GM23338 (cell line): Measurements from ENCODE around the gene ABCA1. TPM values are rescaled to one million over a fixed set of nuclear protein-coding genes. Genes with fewer than 3 reads are reported as not detected.

ENCODE experiments used
- ATAC-seq: fragments of 200-7000 bp; cut with Tn5 transposase; 3 replicates; pipeline ENCODE4 v1.9.1; 2020
- DNase-seq: peaks from one replicate; pipeline ENCODE4 v3.0.0-alpha.2; 2015; ENCODE audit warnings: low spot score
- H2AFZ ChIP-seq: fragments of 200-600 bp; sonication (generic); 2 replicates; pipeline ENCODE4 v1.8.0; 2016; ENCODE audit warnings: antibody characterized with exemption, mild to moderate bottlenecking, moderate library complexity
- H3F3A ChIP-seq: fragments of 200-600 bp; sonication (generic); replicated peaks from 2 replicates; pipeline ENCODE4 v1.8.0; 2017; ENCODE audit warnings: antibody characterized with exemption, mixed run types, low read depth
- H3K27ac ChIP-seq: fragments of 200-600 bp; sonication (generic); 2 replicates; pipeline ENCODE4 v1.6.1; 2016; ENCODE audit warnings: low read depth
- H3K27me3 ChIP-seq: fragments of 200-600 bp; sonication (generic); 2 replicates; pipeline ENCODE4 v1.8.0; 2016; ENCODE audit warnings: mild to moderate bottlenecking, mixed run types, moderate library complexity; ENCODE audit not compliant: insufficient read depth
- H3K36me3 ChIP-seq: fragments of 200-600 bp; sonication (generic); 2 replicates; pipeline ENCODE4 v1.8.0; 2016; ENCODE audit warnings: mild to moderate bottlenecking; ENCODE audit not compliant: insufficient read depth
- H3K4me1 ChIP-seq: fragments of 200-600 bp; sonication (generic); 2 replicates; pipeline ENCODE4 v1.8.0; 2016; ENCODE audit warnings: mild to moderate bottlenecking, moderate library complexity; ENCODE audit not compliant: insufficient read depth
- H3K4me2 ChIP-seq: fragments of 200-600 bp; sonication (generic); 2 replicates; pipeline ENCODE4 v1.7.1; 2017; ENCODE audit warnings: mixed run types
- H3K4me3 ChIP-seq: fragments of 200-600 bp; sonication (generic); 2 replicates; pipeline ENCODE4 v1.6.1; 2016; ENCODE audit warnings: mixed run types
- H3K79me2 ChIP-seq: fragments of 200-600 bp; sonication (generic); replicated peaks from 2 replicates; pipeline ENCODE4 v1.8.0; 2017; ENCODE audit warnings: mild to moderate bottlenecking; ENCODE audit not compliant: insufficient read depth
- H3K9me2 ChIP-seq: fragments of 200-600 bp; sonication (generic); 2 replicates; pipeline ENCODE4 v1.8.0; 2017; ENCODE audit not compliant: insufficient read depth
- H4K20me1 ChIP-seq: fragments of 200-600 bp; sonication (generic); replicated peaks from 2 replicates; pipeline ENCODE4 v1.8.0; 2017; ENCODE audit warnings: mild to moderate bottlenecking; ENCODE audit not compliant: insufficient read depth
- H3K27ac Mint-ChIP-seq: 2 replicates; pipeline ENCODE4 v1.8.0; 2020; ENCODE audit warnings: inconsistent platforms, mild to moderate bottlenecking, moderate library complexity, mixed read lengths
- H3K27me3 Mint-ChIP-seq: 3 replicates; pipeline ENCODE4 v1.8.0; 2022; ENCODE audit warnings: low read depth, mild to moderate bottlenecking, moderate library complexity, mixed read lengths, inconsistent platforms; ENCODE audit not compliant: insufficient read depth, poor library complexity
- H3K36me3 Mint-ChIP-seq: 3 replicates; pipeline ENCODE4 v1.8.0; 2021; ENCODE audit warnings: low read depth, mild to moderate bottlenecking, inconsistent platforms, moderate library complexity, mixed read lengths
- H3K4me1 Mint-ChIP-seq: 3 replicates; pipeline ENCODE4 v1.8.0; 2020; ENCODE audit warnings: mild to moderate bottlenecking, inconsistent platforms, mixed read lengths
- H3K4me3 Mint-ChIP-seq: 3 replicates; pipeline ENCODE4 v1.8.0; 2021; ENCODE audit warnings: moderate library complexity, mild to moderate bottlenecking, inconsistent platforms, mixed read lengths
- H3K9me3 Mint-ChIP-seq: 3 replicates; pipeline ENCODE4 v1.8.0; 2020; ENCODE audit warnings: moderate library complexity, mild to moderate bottlenecking, inconsistent platforms, mixed read lengths
- CREB1 ChIP-seq: fragments of 250-450 bp; sonication (Bioruptor Pico); IDR thresholded peaks from 2 replicates; pipeline ENCODE4 v1.5.0; 2020; ENCODE audit warnings: low read depth, mild to moderate bottlenecking, moderate library complexity
- CTCF ChIP-seq, 2 experiments: fragments of 200-600 bp in 1 of 2; sonication (generic) in 1 of 2; conservative IDR thresholded peaks; 2 replicates each; pipeline versions ENCODE4 v1.5.1 to v1.6.1; 2016 to 2017; ENCODE audit warnings: antibody characterized with exemption in 2 of 2, low read depth in 2 of 2, mild to moderate bottlenecking in 2 of 2, moderate library complexity in 1 of 2
- ETS1 ChIP-seq: IDR thresholded peaks from 2 replicates; pipeline ENCODE4 v1.6.1; 2016; ENCODE audit warnings: antibody characterized with exemption
- EZH2 ChIP-seq: fragments of 200-600 bp; sonication (generic); IDR thresholded peaks from one replicate; pipeline ENCODE4 v1.8.0; 2017; ENCODE audit warnings: antibody characterized with exemption, mild to moderate bottlenecking, low read depth; ENCODE audit not compliant: unreplicated experiment
- EZH2phosphoT487 ChIP-seq: fragments of 200-600 bp; sonication (generic); IDR thresholded peaks from one replicate; pipeline ENCODE4 v1.8.1; 2018; ENCODE audit warnings: antibody characterized with exemption; ENCODE audit not compliant: unreplicated experiment
- JUNB ChIP-seq: IDR thresholded peaks from one replicate; pipeline ENCODE4 v1.6.1; 2016; ENCODE audit warnings: antibody characterized with exemption; ENCODE audit not compliant: unreplicated experiment
- NANOG ChIP-seq: IDR thresholded peaks from 2 replicates; pipeline ENCODE4 v1.6.1; 2016; ENCODE audit warnings: antibody characterized with exemption, borderline replicate concordance
- POLR2AphosphoS5 ChIP-seq: IDR thresholded peaks from 2 replicates; pipeline ENCODE4 v1.6.1; 2016; ENCODE audit warnings: antibody characterized with exemption, low read depth
- REST ChIP-seq: IDR thresholded peaks from one replicate; pipeline ENCODE4 v1.6.1; 2018; ENCODE audit warnings: antibody characterized with exemption; ENCODE audit not compliant: unreplicated experiment
- STAT1 ChIP-seq: IDR thresholded peaks from one replicate; pipeline ENCODE4 v1.6.1; 2016; ENCODE audit warnings: antibody characterized with exemption; ENCODE audit not compliant: unreplicated experiment
- ZNF114 ChIP-seq: fragments of 250-450 bp; sonication (Bioruptor Pico); IDR thresholded peaks from 2 replicates; pipeline ENCODE4 v1.5.0; 2020; ENCODE audit warnings: mild to moderate bottlenecking, moderate library complexity
- ZNF331 ChIP-seq: fragments of 250-450 bp; sonication (Bioruptor Pico); IDR thresholded peaks from 2 replicates; pipeline ENCODE4 v1.5.0; 2020; ENCODE audit warnings: low read depth, mild to moderate bottlenecking, moderate library complexity
- ZNF462 ChIP-seq: fragments of 250-450 bp; sonication (Bioruptor Pico); IDR thresholded peaks from 2 replicates; pipeline ENCODE4 v1.5.0; 2020; ENCODE audit warnings: mild to moderate bottlenecking, moderate library complexity
- polyA plus RNA-seq: library from polyadenylated mRNA; unstranded; fragments of >200 nt; fragmentation: Nextera tagmentation; extraction: Ambion mirVana; gene quantifications from 2 replicates; pipeline ENCODE4 v1.2.1, GENCODE V29; 2016
- total RNA-seq: library from RNA; depleted of rRNA; stranded (reverse); fragments of >200 nt; shearing (Covaris generic); gene quantifications from 2 replicates; pipeline ENCODE4 v1.2.3, GENCODE V29; 2014

Gene ABCA1
- total and polyA plus RNA-seq, 2 experiments from 2014 or later, result 1.4 to 2.8 TPM

GRCh38 chr9:104944356-104944755 is 16.4 kb upstream of the ABCA1 start:
- DNase-seq (no peak), ATAC-seq (no peak)
- TF ChIP-seq JUNB (no peak), REST (no peak), EZH2 (no peak), CTCF (conservative IDR thresholded peaks at IDR 0.05; ENCODE audit: low read depth in 2 of 2) (no peak), ETS1 (no peak), ZNF331 (CRISPR knock-in tag) (no peak), ZNF462 (CRISPR knock-in tag) (no peak), STAT1 (no peak), EZH2phosphoT487 (no peak), POLR2AphosphoS5 (no peak), CREB1 (CRISPR knock-in tag) (no peak), NANOG (no peak), ZNF114 (no peak)
- H3F3A ChIP-seq, result no peaks in the 10 kb centered on the region
- Mint-ChIP-seq H3K27me3 (no peaks in the 10 kb centered on the region), H3K36me3 (no peaks in the 10 kb centered on the region), H3K9me3 (no peaks in the 10 kb centered on the region), H3K27ac (no peak overlapping the region), H3K4me3 (no peak overlapping the region), H3K4me1 (peaks cover 13% of the 10 kb centered on the region)
- H3K27me3 ChIP-seq, result no peaks in the 10 kb centered on the region
- H3K4me1 ChIP-seq, result peaks cover 7% of the 10 kb centered on the region
- H3K27ac ChIP-seq, result no peak overlapping the region
- no peaks in the 10 kb centered on the region for H3K9me2 ChIP-seq
- no peak overlapping the region for H3K4me3 ChIP-seq
- no peaks in the 10 kb centered on the region for H3K36me3 ChIP-seq
- no peaks in the 10 kb centered on the region for H3K79me2 ChIP-seq
- H3K4me2 ChIP-seq, result no peak overlapping the region
- no peaks in the 10 kb centered on the region for H4K20me1 ChIP-seq
- no peak overlapping the region for H2AFZ ChIP-seq
